ENCODE measurements around the gene MYRF.

MYRF gene

DNA sequence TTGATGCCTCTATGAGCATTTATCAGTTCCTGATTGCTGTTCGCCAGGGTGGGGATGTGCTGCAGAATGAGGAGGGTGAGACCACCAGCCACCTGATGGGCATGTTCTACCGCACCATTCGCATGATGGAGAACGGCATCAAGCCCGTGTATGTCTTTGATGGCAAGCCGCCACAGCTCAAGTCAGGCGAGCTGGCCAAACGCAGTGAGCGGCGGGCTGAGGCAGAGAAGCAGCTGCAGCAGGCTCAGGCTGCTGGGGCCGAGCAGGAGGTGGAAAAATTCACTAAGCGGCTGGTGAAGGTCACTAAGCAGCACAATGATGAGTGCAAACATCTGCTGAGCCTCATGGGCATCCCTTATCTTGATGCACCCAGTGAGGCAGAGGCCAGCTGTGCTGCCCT, 43.0 kb downstream of the MYRF start:
- TF ChIP-seq EZH2phosphoT487 (IDR thresholded peaks at IDR 0.05; ENCODE audit: borderline replicate concordance, low read length): no peak
- TF ChIP-seq, protein P1, sequence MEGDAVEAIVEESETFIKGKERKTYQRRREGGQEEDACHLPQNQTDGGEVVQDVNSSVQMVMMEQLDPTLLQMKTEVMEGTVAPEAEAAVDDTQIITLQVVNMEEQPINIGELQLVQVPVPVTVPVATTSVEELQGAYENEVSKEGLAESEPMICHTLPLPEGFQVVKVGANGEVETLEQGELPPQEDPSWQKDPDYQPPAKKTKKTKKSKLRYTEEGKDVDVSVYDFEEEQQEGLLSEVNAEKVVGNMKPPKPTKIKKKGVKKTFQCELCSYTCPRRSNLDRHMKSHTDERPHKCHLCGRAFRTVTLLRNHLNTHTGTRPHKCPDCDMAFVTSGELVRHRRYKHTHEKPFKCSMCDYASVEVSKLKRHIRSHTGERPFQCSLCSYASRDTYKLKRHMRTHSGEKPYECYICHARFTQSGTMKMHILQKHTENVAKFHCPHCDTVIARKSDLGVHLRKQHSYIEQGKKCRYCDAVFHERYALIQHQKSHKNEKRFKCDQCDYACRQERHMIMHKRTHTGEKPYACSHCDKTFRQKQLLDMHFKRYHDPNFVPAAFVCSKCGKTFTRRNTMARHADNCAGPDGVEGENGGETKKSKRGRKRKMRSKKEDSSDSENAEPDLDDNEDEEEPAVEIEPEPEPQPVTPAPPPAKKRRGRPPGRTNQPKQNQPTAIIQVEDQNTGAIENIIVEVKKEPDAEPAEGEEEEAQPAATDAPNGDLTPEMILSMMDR (IDR thresholded peaks at IDR 0.05; ENCODE audit: low read depth, low read length, poor library complexity, severe bottlenecking): no peak
- peaks cover 76% of the 10 kb centered on the region for H3K36me3 ChIP-seq (ENCODE audit: control insufficient read depth, low read length)
- peaks cover 44% of the 10 kb centered on the region for H3K4me1 ChIP-seq (ENCODE audit: control insufficient read depth, low read length)
- H3K9me3 ChIP-seq (ENCODE audit: control insufficient read depth, insufficient read depth, low read length): no peaks in the 10 kb centered on the region
- H4K20me1 ChIP-seq (ENCODE audit: control insufficient read depth, insufficient read depth, low read depth, low read length): peaks cover 26% of the 10 kb centered on the region
- H3K9me2 ChIP-seq (replicated peaks; ENCODE audit: control insufficient read depth, low read length): no peaks in the 10 kb centered on the region
- H3K79me2 ChIP-seq (ENCODE audit: control insufficient read depth, low read length): peaks cover 98% of the 10 kb centered on the region
- H3K27ac ChIP-seq (ENCODE audit: low read depth, low read length): no peak overlapping the region
- H3K27me3 ChIP-seq (ENCODE audit: control insufficient read depth, low read length): no peaks in the 10 kb centered on the region
- no peak overlapping the region; the same call in 1 of the 2 replicates for H3K4me3 ChIP-seq (ENCODE audit: low read length)
- peaks cover 11% of the 10 kb centered on the region for H3F3A ChIP-seq (ENCODE audit: control insufficient read depth, insufficient read depth)
- H3K4me2 ChIP-seq (ENCODE audit: low read length): peak overlapping the region; percentile 74; the same call in 1 of the 2 replicates

DNA sequence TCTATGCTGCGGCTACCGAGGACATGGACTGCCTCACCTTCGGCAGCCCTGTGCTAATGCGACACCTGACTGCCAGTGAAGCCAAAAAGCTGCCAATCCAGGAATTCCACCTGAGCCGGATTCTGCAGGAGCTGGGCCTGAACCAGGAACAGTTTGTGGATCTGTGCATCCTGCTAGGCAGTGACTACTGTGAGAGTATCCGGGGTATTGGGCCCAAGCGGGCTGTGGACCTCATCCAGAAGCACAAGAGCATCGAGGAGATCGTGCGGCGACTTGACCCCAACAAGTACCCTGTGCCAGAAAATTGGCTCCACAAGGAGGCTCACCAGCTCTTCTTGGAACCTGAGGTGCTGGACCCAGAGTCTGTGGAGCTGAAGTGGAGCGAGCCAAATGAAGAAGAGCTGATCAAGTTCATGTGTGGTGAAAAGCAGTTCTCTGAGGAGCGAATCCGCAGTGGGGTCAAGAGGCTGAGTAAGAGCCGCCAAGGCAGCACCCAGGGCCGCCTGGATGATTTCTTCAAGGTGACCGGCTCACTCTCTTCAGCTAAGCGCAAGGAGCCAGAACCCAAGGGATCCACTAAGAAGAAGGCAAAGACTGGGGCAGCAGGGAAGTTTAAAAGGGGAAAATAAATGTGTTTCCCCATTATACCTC, 43.6 kb downstream of the MYRF start:
- peaks cover 96% of the 10 kb centered on the region for H3K79me2 ChIP-seq (ENCODE audit: control insufficient read depth, low read length)

DNA sequence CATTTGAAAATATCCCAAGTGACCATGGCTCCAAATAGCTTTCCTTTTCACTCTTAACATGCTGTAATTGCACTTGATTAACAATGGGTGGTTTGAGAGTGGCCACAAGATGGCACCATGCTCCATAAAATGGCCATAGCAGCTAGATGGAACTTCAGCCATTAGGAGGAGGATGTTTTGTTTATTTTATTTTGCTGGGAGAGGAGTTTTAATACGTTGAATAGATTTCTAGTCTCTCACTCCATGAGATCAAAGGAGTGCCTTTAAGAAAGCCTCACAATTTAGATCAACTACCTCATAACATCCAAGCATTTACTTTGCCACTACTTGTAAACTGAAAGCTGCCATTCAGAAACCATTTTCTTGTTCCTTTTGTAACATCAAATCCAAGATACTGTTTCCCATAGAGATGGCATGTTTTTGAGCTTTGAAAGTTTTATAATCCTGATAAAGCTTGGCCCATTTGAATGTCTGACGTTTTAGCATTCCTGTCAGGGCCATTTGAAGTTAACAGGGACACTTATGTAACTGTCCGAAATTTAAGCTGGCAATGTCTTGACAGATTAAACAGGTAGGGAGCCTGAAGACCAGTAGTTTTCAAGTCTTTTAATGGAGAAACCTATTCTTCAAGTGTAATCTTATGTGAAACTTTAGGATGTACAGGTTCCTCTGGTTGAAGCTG, 45.0 kb downstream of the MYRF start:
- Histone ChIP-seq H3K27ac (ENCODE audit: low read depth, low read length) (peak overlapping the region; percentile 6; the same call in 1 of the 2 replicates), H3F3A (ENCODE audit: control insufficient read depth, insufficient read depth) (peaks cover 21% of the 10 kb centered on the region), H3K9me2 (replicated peaks; ENCODE audit: control insufficient read depth, low read length) (no peaks in the 10 kb centered on the region), H3K4me1 (ENCODE audit: control insufficient read depth, low read length) (peaks cover 38% of the 10 kb centered on the region), H3K27me3 (ENCODE audit: control insufficient read depth, low read length) (no peaks in the 10 kb centered on the region), H3K36me3 (ENCODE audit: control insufficient read depth, low read length) (peaks cover 91% of the 10 kb centered on the region), H3K79me2 (ENCODE audit: control insufficient read depth, low read length) (peaks cover 90% of the 10 kb centered on the region), H3K4me2 (ENCODE audit: low read length) (peak overlapping the region; percentile 45), H3K4me3 (ENCODE audit: low read length) (0 out of 2 replicates have a peak overlapping the region, but pooled peaks have one; percentile 5), H3K9me3 (ENCODE audit: control insufficient read depth, insufficient read depth, low read length) (no peaks in the 10 kb centered on the region), H4K20me1 (ENCODE audit: control insufficient read depth, insufficient read depth, low read depth, low read length) (peaks cover 26% of the 10 kb centered on the region)
- no peak for TF ChIP-seq EZH2phosphoT487 (IDR thresholded peaks at IDR 0.05; ENCODE audit: borderline replicate concordance, low read length)
- TF ChIP-seq, protein P1 (IDR thresholded peaks at IDR 0.05; ENCODE audit: low read depth, low read length, poor library complexity, severe bottlenecking): peak; percentile 88

More for the DNA sequence above, 43.6 kb downstream of the MYRF start:
- Histone ChIP-seq H3K27me3 (ENCODE audit: control insufficient read depth, low read length) (no peaks in the 10 kb centered on the region), H3K4me1 (ENCODE audit: control insufficient read depth, low read length) (peaks cover 44% of the 10 kb centered on the region), H3K4me2 (ENCODE audit: low read length) (no peak overlapping the region), H4K20me1 (ENCODE audit: control insufficient read depth, insufficient read depth, low read depth, low read length) (peaks cover 26% of the 10 kb centered on the region), H3K27ac (ENCODE audit: low read depth, low read length) (no peak overlapping the region), H3K9me3 (ENCODE audit: control insufficient read depth, insufficient read depth, low read length) (no peaks in the 10 kb centered on the region), H3K4me3 (ENCODE audit: low read length) (no peak overlapping the region), H3K36me3 (ENCODE audit: control insufficient read depth, low read length) (peaks cover 77% of the 10 kb centered on the region), H3F3A (ENCODE audit: control insufficient read depth, insufficient read depth) (peaks cover 16% of the 10 kb centered on the region), H3K9me2 (replicated peaks; ENCODE audit: control insufficient read depth, low read length) (no peaks in the 10 kb centered on the region)
- TF ChIP-seq, protein P1 (IDR thresholded peaks at IDR 0.05; ENCODE audit: low read depth, low read length, poor library complexity, severe bottlenecking): no peak
- TF ChIP-seq EZH2phosphoT487 (IDR thresholded peaks at IDR 0.05; ENCODE audit: borderline replicate concordance, low read length): no peak
